Measurements from ENCODE around the gene RIMS4. TPM values are rescaled to one million over a fixed set of nuclear protein-coding genes. Genes with fewer than 3 reads are reported as not detected.

RIMS4 gene
- total and polyA plus RNA-seq, 7 donors, result 0.01 to 0.73 (median 0.16) TPM

DNA sequence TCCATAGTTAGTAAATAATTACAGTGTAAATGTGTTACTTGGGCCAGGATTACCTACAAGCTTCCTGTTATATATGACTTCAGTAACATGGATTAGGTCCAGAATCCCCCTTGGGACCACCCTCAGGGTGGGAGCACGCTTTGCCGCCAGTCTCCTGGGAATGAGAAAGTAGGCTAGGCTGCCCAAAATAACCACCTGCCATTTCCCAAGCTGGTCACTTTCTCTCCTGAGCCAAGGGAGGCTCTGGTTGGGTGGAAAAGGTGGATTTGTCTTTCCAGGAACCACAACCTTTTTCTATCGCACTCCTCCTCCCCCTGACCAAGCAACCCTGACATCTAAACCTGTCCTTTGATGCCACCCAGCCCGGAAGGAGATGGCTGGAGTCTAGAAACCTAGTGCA is 9.6 kb upstream of the RIMS4 start:
- TF ChIP-seq, protein P1, sequence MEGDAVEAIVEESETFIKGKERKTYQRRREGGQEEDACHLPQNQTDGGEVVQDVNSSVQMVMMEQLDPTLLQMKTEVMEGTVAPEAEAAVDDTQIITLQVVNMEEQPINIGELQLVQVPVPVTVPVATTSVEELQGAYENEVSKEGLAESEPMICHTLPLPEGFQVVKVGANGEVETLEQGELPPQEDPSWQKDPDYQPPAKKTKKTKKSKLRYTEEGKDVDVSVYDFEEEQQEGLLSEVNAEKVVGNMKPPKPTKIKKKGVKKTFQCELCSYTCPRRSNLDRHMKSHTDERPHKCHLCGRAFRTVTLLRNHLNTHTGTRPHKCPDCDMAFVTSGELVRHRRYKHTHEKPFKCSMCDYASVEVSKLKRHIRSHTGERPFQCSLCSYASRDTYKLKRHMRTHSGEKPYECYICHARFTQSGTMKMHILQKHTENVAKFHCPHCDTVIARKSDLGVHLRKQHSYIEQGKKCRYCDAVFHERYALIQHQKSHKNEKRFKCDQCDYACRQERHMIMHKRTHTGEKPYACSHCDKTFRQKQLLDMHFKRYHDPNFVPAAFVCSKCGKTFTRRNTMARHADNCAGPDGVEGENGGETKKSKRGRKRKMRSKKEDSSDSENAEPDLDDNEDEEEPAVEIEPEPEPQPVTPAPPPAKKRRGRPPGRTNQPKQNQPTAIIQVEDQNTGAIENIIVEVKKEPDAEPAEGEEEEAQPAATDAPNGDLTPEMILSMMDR (IDR thresholded peaks at IDR 0.05), result no peak
- ATAC-seq (no peak), DNase-seq (no peak)
- no peak overlapping the region for H3K27ac ChIP-seq
- no peaks in the 10 kb centered on the region for H3K4me1 ChIP-seq
- no peak overlapping the region for H3K4me3 ChIP-seq
- H3K27me3 ChIP-seq (ENCODE audit: insufficient read depth in 3 of 3, low read length in 2 of 3), result no peaks in the 10 kb centered on the region
- H3K9me3 ChIP-seq, result no peaks in the 10 kb centered on the region
- H3K36me3 ChIP-seq (ENCODE audit: insufficient read depth in 1 of 2, low read depth in 1 of 2), result no peaks in the 10 kb centered on the region
- 38 to 64% (median 43%) methylated on average over 4 of the region's 4 CpGs for WGBS, 3 donors
- intact Hi-C loops (cut with DNase I), result no loop called here

DNA sequence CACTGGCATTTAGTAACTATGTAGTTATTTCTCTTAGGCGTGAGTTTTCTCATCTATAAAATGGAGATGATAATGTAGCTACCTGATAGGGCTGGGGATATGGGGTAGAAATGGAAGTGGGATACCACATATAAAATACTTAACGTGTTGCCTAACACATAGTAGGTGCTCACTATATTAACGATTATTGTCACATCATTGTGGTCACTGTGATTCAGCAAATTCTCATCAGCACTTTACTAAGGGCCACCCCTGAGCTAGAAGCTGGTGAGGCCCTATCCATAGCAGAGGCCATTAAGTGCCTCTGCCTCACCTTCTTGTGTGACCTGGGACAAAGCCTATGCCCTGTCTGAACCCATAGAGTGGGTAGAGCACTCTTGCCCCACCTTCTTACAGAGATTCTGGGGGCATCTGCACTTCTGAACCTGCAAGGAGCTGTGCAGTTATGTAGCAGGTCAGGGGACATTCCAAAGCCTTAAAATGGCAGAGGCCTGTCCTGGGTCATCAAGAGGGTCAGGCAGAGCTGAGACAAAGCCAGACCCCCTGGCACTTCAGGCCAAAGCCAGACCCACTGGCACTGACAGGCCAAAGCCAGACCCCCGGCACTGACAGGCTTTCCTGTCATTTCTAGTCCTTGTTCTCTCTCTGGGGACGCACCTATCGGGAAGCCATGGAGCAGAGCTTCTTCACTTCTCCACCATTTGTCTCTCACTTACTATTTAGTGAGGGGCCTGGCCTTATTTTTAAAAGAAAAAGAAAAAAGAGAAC is 7.0 kb upstream of the RIMS4 start:
- no peaks in the 10 kb centered on the region for H3K4me1 ChIP-seq
- H3K9me3 ChIP-seq, result peaks cover under 1% of the 10 kb centered on the region
- no peak overlapping the region for H3K27ac ChIP-seq
- no peak for ATAC-seq
- H3K27me3 ChIP-seq (ENCODE audit: insufficient read depth in 3 of 3, low read length in 2 of 3), result peaks cover 0 to 4% (median 0%) of the 10 kb centered on the region in 3 donors
- 85 to 89% (median 88%) methylated on average over 6 of the region's 6 CpGs for WGBS, 3 donors
- TF ChIP-seq, protein P1 (IDR thresholded peaks at IDR 0.05), result no peak
- DNase-seq, result no peak
- H3K4me3 ChIP-seq, result no peak overlapping the region
- intact Hi-C loops (cut with DNase I), result no loop called here
- H3K36me3 ChIP-seq (ENCODE audit: insufficient read depth in 1 of 2, low read depth in 1 of 2), result no peaks in the 10 kb centered on the region

DNA sequence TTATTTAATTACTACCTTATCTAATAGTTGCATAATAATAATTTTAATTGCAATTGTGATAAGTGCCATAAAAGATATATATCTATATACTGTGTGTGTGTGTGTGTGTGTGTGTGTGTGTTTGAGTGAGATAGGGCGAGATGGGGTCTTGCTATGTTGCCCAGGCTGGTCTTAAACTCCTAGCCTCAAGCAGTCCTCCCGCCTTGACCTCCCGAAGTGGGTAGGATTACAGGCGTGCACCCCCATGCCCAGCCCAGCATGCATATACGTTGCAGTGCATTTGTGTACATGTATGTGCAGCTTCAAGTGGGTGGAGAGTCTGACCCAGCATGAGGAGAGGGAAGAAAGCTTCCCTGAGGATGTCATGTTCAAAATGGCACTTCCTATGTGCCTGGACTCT is 4.6 kb upstream of the RIMS4 start:
- H3K36me3 ChIP-seq (ENCODE audit: insufficient read depth in 1 of 2, low read depth in 1 of 2), result no peaks in the 10 kb centered on the region
- TF ChIP-seq, protein P1 (IDR thresholded peaks at IDR 0.05), result no peak
- intact Hi-C loops (cut with DNase I), result loop anchor here in 1 of 2 donors (5.0 kb wide), 1 partner anchor 68 kb away; the partner anchor contains the start of gene KCNK15
- H3K27ac ChIP-seq, result no peak overlapping the region
- H3K27me3 ChIP-seq (ENCODE audit: insufficient read depth in 3 of 3, low read length in 2 of 3), result peaks cover 0 to 20% (median 3%) of the 10 kb centered on the region in 3 donors
- peaks cover 10% of the 10 kb centered on the region for H3K9me3 ChIP-seq
- no peaks in the 10 kb centered on the region for H3K4me1 ChIP-seq
- no peak overlapping the region for H3K4me3 ChIP-seq
- ATAC-seq (no peak), DNase-seq (no peak)
- WGBS, 3 donors, result 84 to 88% (median 85%) methylated on average over 5 of the region's 5 CpGs

- intact Hi-C loops (cut with DNase I), result loop anchor here in 1 of 2 donors (5.0 kb wide), 1 partner anchor 64 kb away; the partner anchor contains the start of gene KCNK15
- Histone ChIP-seq H3K9me3 (peaks cover 10% of the 10 kb centered on the region), H3K36me3 (ENCODE audit: insufficient read depth in 1 of 2, low read depth in 1 of 2) (no peaks in the 10 kb centered on the region), H3K4me3 (no peak overlapping the region), H3K4me1 (peaks cover 7% of the 10 kb centered on the region), H3K27ac (no peak overlapping the region), H3K27me3 (ENCODE audit: insufficient read depth in 3 of 3, low read length in 2 of 3) (peaks cover 0 to 42% (median 11%) of the 10 kb centered on the region in 3 donors)
- 77 to 81% (median 80%) methylated on average over 15 of the region's 15 CpGs for WGBS, 3 donors
- DNase-seq (no peak), ATAC-seq (no peak)
- TF ChIP-seq, protein P1 (IDR thresholded peaks at IDR 0.05), result no peak
Observed at GRCh38 chr20:44811150-44811685, 872 bp upstream of the RIMS4 start.
